Tibial nerve (tissue), 4 donors: ENCODE results near the gene PHF11. TPM values are rescaled to one million over a fixed set of nuclear protein-coding genes. Genes with fewer than 3 reads are reported as not detected.

Experiments used
- DNase-seq, 2 donors: peaks; one replicate each; pipeline ENCODE4 v3.0.0-alpha.2; 2019; ENCODE audit warnings: low spot score in 2 of 2
- H3K27ac ChIP-seq, 4 donors: fragments of 200-600 bp; sonication (generic) in 3 of 4; one replicate each; pipeline ENCODE4 v1.5.1; 2017 to 2019; ENCODE audit warnings: mild to moderate bottlenecking in 1 of 4
- H3K27me3 ChIP-seq, 2 donors: fragments of 200-600 bp; sonication (generic) in 1 of 2; one replicate each; pipeline versions ENCODE4 v1.5.1 to v1.6.0; 2017 to 2019
- H3K36me3 ChIP-seq, 3 donors: fragments of 200-600 bp; sonication (generic); one replicate each; pipeline ENCODE4 v1.5.1; 2018 to 2019
- H3K4me1 ChIP-seq, 4 donors: fragments of 200-600 bp; sonication (generic) in 3 of 4; one replicate each; pipeline ENCODE4 v1.5.1; 2017 to 2019
- H3K4me3 ChIP-seq, 4 donors: fragments of 200-600 bp; sonication (generic) in 3 of 4; one replicate each; pipeline ENCODE4 v1.5.1; 2017 to 2019; ENCODE audit warnings: mild to moderate bottlenecking in 1 of 4, moderate library complexity in 1 of 4
- H3K9me3 ChIP-seq, 4 donors: fragments of 200-600 bp; sonication (generic) in 3 of 4; one replicate each; pipeline ENCODE4 v1.5.1; 2017 to 2019
- EP300 ChIP-seq, 2 donors: sonication (generic); formaldehyde crosslinking; IDR thresholded peaks; one replicate each; pipeline ENCODE4 v1.6.1; 2017; ENCODE audit warnings: antibody characterized with exemption in 2 of 2, mild to moderate bottlenecking in 1 of 2
- POLR2A ChIP-seq, 2 donors: fragments of 450-650 bp; IDR thresholded peaks; one replicate each; pipeline ENCODE4 v1.6.1; 2017; ENCODE audit warnings: antibody characterized with exemption in 2 of 2, mild to moderate bottlenecking in 2 of 2, moderate library complexity in 2 of 2
- WGBS, 2 donors: methylation state at CpG; one replicate each; pipeline ENCODE4 v1.1.5; 2018; 5-methylcytosine and 5-hydroxymethylcytosine counted together
- total RNA-seq, 4 donors: library from RNA; depleted of rRNA; stranded (reverse); fragments of >200 nt; gene quantifications; one replicate each; pipeline ENCODE4 v1.1.0, GENCODE V29; 2016
- TF ChIP-seq, protein P1 (sequence below), 5 experiments: fragments of 200-600 bp in 3 of 5; fragments of 450-650 bp in 2 of 5; sonication (generic) in 3 of 5; IDR thresholded peaks; one replicate each; pipeline ENCODE4 v1.5.1; 2016 to 2019; ENCODE audit warnings: antibody characterized with exemption in 5 of 5, mild to moderate bottlenecking in 3 of 5, moderate library complexity in 2 of 5

The PHF11 gene
- total RNA-seq, 4 donors from 2014 or later, result 25.3 to 51.4 (median 37.6) TPM

DNA sequence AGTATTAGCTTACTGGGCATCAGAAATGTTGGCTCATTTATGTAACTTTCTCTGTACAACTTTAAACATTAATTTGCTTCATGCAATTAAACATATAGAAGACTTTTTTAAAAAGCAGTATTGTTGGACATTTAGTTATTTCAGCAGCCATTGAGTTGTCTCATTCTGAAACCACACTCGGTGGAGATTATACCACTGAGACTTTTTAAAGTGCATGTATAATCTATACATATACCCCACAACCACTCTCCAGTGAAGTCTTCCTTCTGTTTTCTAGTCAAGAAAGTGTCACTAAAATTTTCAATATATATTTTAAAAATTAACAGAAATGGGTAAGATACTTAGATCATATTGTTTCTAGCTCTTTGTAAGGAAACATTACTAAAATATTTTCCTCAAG is 36.2 kb upstream of the PHF11 start:
- 79 to 89% methylated on average over 1 of the region's 1 CpG for WGBS, 2 donors

DNA sequence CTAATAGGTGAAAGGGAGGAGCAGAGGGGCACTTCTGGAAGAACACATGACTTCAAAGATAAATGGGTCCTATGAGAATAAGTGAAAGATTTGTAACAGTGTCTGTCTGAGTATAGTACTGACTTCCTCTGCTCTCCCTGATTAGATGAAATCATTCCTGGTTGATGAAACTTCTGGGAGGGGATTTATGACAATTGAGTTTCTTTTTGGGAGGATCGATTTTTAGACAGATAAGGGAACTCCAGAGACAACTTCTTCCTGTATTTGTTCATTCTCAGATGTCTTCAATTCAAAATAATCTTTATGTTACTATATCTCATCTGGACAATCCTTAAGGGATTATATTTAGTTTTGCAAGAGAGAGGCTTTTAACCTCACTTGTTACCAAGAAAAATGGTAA is 31.7 kb upstream of the PHF11 start:
- DNase-seq, result no peak
- Histone ChIP-seq H3K9me3 (peaks cover 0 to 12% (median 3%) of the 10 kb centered on the region in 4 donors), H3K27me3 (no peaks in the 10 kb centered on the region), H3K36me3 (peaks cover 0 to 71% (median 14%) of the 10 kb centered on the region in 3 donors), H3K4me1 (peaks cover 0 to 17% (median 0%) of the 10 kb centered on the region in 4 donors), H3K4me3 (no peak overlapping the region), H3K27ac (peak overlapping the region in 1 of 4 donors; percentile 3)
- whole genome bisulfite sequencing, 2 donors, result 48 to 65% methylated on average over 1 of the region's 1 CpG
- no peak for TF ChIP-seq POLR2A (IDR thresholded peaks at IDR 0.05)
- no peak for TF ChIP-seq EP300 (IDR thresholded peaks at IDR 0.05)
- TF ChIP-seq, protein P1, sequence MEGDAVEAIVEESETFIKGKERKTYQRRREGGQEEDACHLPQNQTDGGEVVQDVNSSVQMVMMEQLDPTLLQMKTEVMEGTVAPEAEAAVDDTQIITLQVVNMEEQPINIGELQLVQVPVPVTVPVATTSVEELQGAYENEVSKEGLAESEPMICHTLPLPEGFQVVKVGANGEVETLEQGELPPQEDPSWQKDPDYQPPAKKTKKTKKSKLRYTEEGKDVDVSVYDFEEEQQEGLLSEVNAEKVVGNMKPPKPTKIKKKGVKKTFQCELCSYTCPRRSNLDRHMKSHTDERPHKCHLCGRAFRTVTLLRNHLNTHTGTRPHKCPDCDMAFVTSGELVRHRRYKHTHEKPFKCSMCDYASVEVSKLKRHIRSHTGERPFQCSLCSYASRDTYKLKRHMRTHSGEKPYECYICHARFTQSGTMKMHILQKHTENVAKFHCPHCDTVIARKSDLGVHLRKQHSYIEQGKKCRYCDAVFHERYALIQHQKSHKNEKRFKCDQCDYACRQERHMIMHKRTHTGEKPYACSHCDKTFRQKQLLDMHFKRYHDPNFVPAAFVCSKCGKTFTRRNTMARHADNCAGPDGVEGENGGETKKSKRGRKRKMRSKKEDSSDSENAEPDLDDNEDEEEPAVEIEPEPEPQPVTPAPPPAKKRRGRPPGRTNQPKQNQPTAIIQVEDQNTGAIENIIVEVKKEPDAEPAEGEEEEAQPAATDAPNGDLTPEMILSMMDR (IDR thresholded peaks at IDR 0.05), result no peak

More for the DNA sequence above, 36.2 kb upstream of the PHF11 start:
- TF ChIP-seq, protein P1 (IDR thresholded peaks at IDR 0.05), result no peak
- TF ChIP-seq POLR2A (IDR thresholded peaks at IDR 0.05) (no peak), EP300 (IDR thresholded peaks at IDR 0.05) (no peak)
- no peak for DNase-seq
- Histone ChIP-seq H3K4me1 (peaks cover 0 to 21% (median 0%) of the 10 kb centered on the region in 4 donors), H3K27me3 (no peaks in the 10 kb centered on the region), H3K27ac (no peak overlapping the region), H3K4me3 (no peak overlapping the region), H3K9me3 (peaks cover 0 to 12% (median 3%) of the 10 kb centered on the region in 4 donors), H3K36me3 (peaks cover 0 to 45% (median 14%) of the 10 kb centered on the region in 3 donors)

DNA sequence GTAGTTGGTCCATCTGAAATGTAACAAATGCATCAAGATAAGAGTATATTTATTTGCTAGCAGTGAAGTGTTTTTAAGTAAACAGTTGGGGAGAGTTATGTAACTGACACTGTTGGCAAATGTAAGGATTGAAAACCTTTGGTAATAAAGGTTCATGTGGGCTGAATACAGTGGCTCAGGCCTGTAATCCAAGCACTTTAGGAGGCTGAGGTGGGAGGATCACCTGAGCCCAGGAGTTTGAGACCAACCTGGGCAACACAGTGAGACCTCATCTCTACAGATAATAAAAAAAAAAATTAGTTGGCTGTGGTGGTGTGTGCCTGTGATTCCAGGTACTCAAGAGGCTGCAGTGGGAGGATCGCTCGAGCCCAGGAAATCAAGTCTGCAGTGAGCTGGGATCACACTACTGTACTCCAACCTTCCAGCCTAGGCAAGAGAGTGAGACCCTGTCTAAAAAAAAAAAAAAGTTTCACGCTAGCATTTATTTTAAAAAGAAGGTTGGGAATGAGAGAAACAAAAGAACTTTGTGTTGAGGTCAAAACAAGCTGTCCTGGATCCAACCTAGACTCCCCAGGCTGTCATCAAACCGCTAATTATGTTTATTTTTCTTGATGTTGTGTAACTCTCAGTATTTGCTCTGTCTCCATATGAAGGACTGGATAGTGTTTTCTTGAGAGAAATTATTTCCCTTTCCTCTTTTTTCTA is 31.0 kb upstream of the PHF11 start:
- H3K27me3 ChIP-seq, result no peaks in the 10 kb centered on the region
- H3K9me3 ChIP-seq, result peaks cover 0 to 12% (median 3%) of the 10 kb centered on the region in 4 donors
- H3K4me3 ChIP-seq, result no peak overlapping the region
- TF ChIP-seq, protein P1 (IDR thresholded peaks at IDR 0.05), result no peak
- peak in 1 of 2 donors; percentile 13 for TF ChIP-seq EP300 (IDR thresholded peaks at IDR 0.05)
- peaks cover 0 to 71% (median 14%) of the 10 kb centered on the region in 3 donors for H3K36me3 ChIP-seq
- DNase-seq, result no peak
- peak overlapping the region in 1 of 4 donors; percentile 36 for H3K27ac ChIP-seq
- 56 to 57% methylated on average over 4 of the region's 4 CpGs for WGBS, 2 donors
- H3K4me1 ChIP-seq, result peaks cover 0 to 17% (median 0%) of the 10 kb centered on the region in 4 donors

DNA sequence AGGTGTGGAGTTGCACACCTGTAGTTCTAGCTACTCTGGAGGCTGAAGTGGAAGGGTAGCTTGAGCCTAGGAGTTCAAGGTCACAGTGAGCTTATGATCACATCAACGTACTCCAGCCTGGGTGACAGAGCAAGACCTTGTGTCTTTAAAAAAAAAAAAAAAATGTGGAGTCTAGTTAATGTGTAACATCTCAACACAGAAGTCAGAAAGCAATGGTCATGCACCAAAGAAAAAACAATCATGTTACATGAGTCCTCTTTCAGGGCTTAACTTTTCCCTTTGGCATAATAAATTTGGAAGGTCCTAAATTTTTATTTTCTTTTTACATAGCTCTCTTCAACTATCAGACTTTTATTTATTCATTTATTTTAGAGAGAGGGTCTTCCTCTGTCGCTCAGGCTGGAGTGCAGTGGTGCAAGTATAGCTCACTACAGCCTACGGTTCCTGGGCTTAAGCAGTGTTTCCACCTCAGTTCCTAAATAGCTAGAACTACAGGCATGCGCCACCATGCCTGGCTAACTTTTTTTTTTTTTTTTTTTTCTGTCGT is 29.4 kb upstream of the PHF11 start:
- Histone ChIP-seq H3K36me3 (peaks cover 0 to 71% (median 14%) of the 10 kb centered on the region in 3 donors), H3K4me3 (no peak overlapping the region), H3K27me3 (no peaks in the 10 kb centered on the region), H3K4me1 (peaks cover 0 to 17% (median 0%) of the 10 kb centered on the region in 4 donors), H3K27ac (no peak overlapping the region), H3K9me3 (peaks cover 0 to 12% (median 3%) of the 10 kb centered on the region in 4 donors)
- TF ChIP-seq, protein P1 (IDR thresholded peaks at IDR 0.05), result no peak
- TF ChIP-seq POLR2A (IDR thresholded peaks at IDR 0.05) (no peak), EP300 (IDR thresholded peaks at IDR 0.05) (no peak)
- 72 to 89% methylated on average over 5 of the region's 5 CpGs for WGBS, 2 donors
- no peak for DNase-seq

DNA sequence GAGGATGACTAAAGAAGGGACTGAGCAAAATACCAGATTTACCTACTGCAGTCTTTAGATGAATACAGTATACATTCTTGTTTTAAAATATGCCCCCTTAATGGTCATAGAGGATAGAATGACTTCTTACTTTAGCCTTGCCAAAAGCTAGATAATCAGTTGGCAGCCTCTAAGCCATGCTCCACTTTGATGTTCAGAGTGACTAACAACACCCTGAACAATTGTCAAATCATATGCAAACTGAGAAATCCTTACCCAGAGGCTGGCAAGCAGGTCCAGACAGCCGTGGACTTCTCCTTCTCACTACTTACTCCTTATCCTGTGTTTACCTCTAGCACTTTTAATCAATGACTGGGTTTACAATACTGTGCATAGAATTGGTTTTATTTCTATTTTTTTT is 23.6 kb upstream of the PHF11 start:
- Histone ChIP-seq H3K9me3 (no peaks in the 10 kb centered on the region), H3K27ac (no peak overlapping the region), H3K36me3 (peaks cover 0 to 75% (median 11%) of the 10 kb centered on the region in 3 donors), H3K27me3 (no peaks in the 10 kb centered on the region), H3K4me3 (no peak overlapping the region), H3K4me1 (no peaks in the 10 kb centered on the region)
- DNase-seq, result no peak
- 76 to 83% methylated on average over 1 of the region's 1 CpG for WGBS, 2 donors
- no peak for TF ChIP-seq POLR2A (IDR thresholded peaks at IDR 0.05)
- TF ChIP-seq EP300 (IDR thresholded peaks at IDR 0.05), result no peak
- TF ChIP-seq, protein P1 (IDR thresholded peaks at IDR 0.05), result no peak
